ENCODE data around the gene CMIP. TPM values are rescaled to one million over a fixed set of nuclear protein-coding genes. Genes with fewer than 3 reads are reported as not detected.

CMIP gene
- total RNA-seq, 5 donors from 2014 or later (not counting 1 experiment from before 2014, with no cell fraction given) = 39.8 to 55.9 (median 42.6) TPM

DNA sequence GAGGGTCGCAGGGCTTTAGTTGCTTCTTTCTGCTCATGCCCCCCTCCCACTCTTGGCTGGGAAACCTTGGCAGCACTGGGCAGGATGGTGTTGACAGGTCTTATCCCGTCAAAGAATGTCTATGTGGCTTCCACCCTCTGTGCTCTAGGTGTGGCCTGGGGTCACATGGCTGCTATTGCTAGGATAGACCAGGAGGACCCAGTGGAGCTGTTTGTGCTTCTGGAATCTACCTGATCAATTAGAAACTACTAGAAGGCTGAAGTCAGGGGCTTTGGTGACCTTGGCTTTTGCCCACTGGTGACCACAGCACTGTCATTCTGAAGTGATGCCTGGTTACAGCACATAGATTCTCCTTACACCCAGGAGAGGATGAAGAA, 105.8 kb downstream of the CMIP start:
- no peak overlapping the region for H3K4me3 ChIP-seq (ENCODE audit: control insufficient read depth in 1 of 2, extremely low read depth in 1 of 2, low read length in 1 of 2)
- peaks cover 24% of the 10 kb centered on the region for H3K36me3 Mint-ChIP-seq
- H3K27ac Mint-ChIP-seq = no peak overlapping the region
- 100% methylated on average over 1 of the region's 2 CpGs for WGBS (ENCODE audit: insufficient coverage)
- DNase-seq = no peak
- H3K9me3 Mint-ChIP-seq = no peaks in the 10 kb centered on the region
- ATAC-seq (replicated peaks in 1 of 4) = no peak
- ChIA-PET CTCF (no interaction called here), POLR2A (no interaction called here)
- peaks cover 0 to 65% of the 10 kb centered on the region in 2 experiments for H3K4me1 ChIP-seq (ENCODE audit: control insufficient read depth in 1 of 2, extremely low read depth in 1 of 2, insufficient read depth in 2 of 2, low read length in 2 of 2)
- H3K27me3 ChIP-seq (replicated peaks in 1 of 2; ENCODE audit: control insufficient read depth in 2 of 2, extremely low read depth in 1 of 2, insufficient read depth in 2 of 2, low read length in 1 of 2) = no peaks in the 10 kb centered on the region
- H3K36me3 ChIP-seq (ENCODE audit: control insufficient read depth in 2 of 2, extremely low read depth in 1 of 2, insufficient read depth in 1 of 2, low read length in 1 of 2) = peaks cover 0 to 3% of the 10 kb centered on the region in 2 donors
- H3K4me3 Mint-ChIP-seq = no peak overlapping the region
- no peaks in the 10 kb centered on the region for H3K27me3 Mint-ChIP-seq
- H3K27ac ChIP-seq (ENCODE audit: low read length) = no peak overlapping the region
- peaks cover 51 to 67% (median 54%) of the 10 kb centered on the region in 3 donors for H3K4me1 Mint-ChIP-seq
- H3K9me3 ChIP-seq = no peaks in the 10 kb centered on the region

- H3K4me3 ChIP-seq (ENCODE audit: control insufficient read depth in 1 of 2, extremely low read depth in 1 of 2, low read length in 1 of 2) = no peak overlapping the region
- peaks cover 0 to 3% of the 10 kb centered on the region in 2 donors for H3K36me3 ChIP-seq (ENCODE audit: control insufficient read depth in 2 of 2, extremely low read depth in 1 of 2, insufficient read depth in 1 of 2, low read length in 1 of 2)
- peak overlapping the region; percentile 14 to 19 for H3K27ac Mint-ChIP-seq
- no peak overlapping the region for H3K4me3 Mint-ChIP-seq
- ATAC-seq (replicated peaks in 1 of 4) = peak in 1 of 4 experiments; percentile 24
- POLR2A ChIA-PET = no interaction called here
- H3K4me1 ChIP-seq (ENCODE audit: control insufficient read depth in 1 of 2, extremely low read depth in 1 of 2, insufficient read depth in 2 of 2, low read length in 2 of 2) = peaks cover 0 to 56% of the 10 kb centered on the region in 2 experiments
- H3K27me3 Mint-ChIP-seq = no peaks in the 10 kb centered on the region
- WGBS (ENCODE audit: insufficient coverage) = 36% methylated on average over 3 of the region's 6 CpGs
- no peaks in the 10 kb centered on the region for H3K9me3 ChIP-seq
- DNase-seq = peak in 1 of 35 experiments; percentile 32
- no peaks in the 10 kb centered on the region for H3K27me3 ChIP-seq (replicated peaks in 1 of 2; ENCODE audit: control insufficient read depth in 2 of 2, extremely low read depth in 1 of 2, insufficient read depth in 2 of 2, low read length in 1 of 2)
- H3K27ac ChIP-seq (ENCODE audit: low read length) = no peak overlapping the region
- CTCF ChIA-PET = no interaction called here
- peaks cover 45 to 63% (median 48%) of the 10 kb centered on the region in 3 donors for H3K4me1 Mint-ChIP-seq
- H3K36me3 Mint-ChIP-seq = peaks cover 24% of the 10 kb centered on the region
- no peaks in the 10 kb centered on the region for H3K9me3 Mint-ChIP-seq
Observed at GRCh38 chr16:81551151-81551808, 106.7 kb downstream of the CMIP start.

DNA sequence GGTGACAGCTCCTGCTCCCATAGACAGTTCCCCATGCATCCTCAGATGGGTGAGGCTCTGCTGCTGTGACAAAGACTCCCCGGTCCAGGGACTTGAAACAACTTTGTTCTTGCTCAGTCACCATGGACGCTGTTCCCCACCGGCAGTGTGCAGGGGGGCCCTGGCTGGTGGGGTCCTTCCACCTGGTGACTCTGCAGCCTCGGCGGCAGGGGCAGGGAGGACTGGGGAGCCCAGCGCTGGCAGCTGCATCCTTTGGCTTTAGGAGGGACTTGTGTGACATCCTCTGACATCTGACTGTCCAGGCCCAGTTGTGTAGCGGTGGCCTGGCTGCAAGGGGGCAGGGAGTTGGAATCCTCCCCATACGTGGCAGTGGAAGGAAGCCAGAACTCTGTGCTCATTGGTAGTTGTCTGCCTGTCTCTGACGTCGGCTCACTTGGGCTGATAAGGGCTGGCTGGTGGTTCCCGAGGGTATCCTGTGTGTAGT, 107.3 kb downstream of the CMIP start:
- no peak overlapping the region for H3K4me3 Mint-ChIP-seq
- Histone ChIP-seq H3K4me3 (ENCODE audit: control insufficient read depth in 1 of 2, extremely low read depth in 1 of 2, low read length in 1 of 2) (no peak overlapping the region), H3K27me3 (replicated peaks in 1 of 2; ENCODE audit: control insufficient read depth in 2 of 2, extremely low read depth in 1 of 2, insufficient read depth in 2 of 2, low read length in 1 of 2) (no peaks in the 10 kb centered on the region), H3K27ac (ENCODE audit: low read length) (no peak overlapping the region), H3K9me3 (no peaks in the 10 kb centered on the region), H3K4me1 (ENCODE audit: control insufficient read depth in 1 of 2, extremely low read depth in 1 of 2, insufficient read depth in 2 of 2, low read length in 2 of 2) (peaks cover 0 to 51% of the 10 kb centered on the region in 2 experiments), H3K36me3 (ENCODE audit: control insufficient read depth in 2 of 2, extremely low read depth in 1 of 2, insufficient read depth in 1 of 2, low read length in 1 of 2) (peaks cover 0 to 3% of the 10 kb centered on the region in 2 donors)
- no peaks in the 10 kb centered on the region for H3K27me3 Mint-ChIP-seq
- CTCF ChIA-PET = no interaction called here
- DNase-seq (no peak), ATAC-seq (replicated peaks in 1 of 4) (no peak)
- H3K4me1 Mint-ChIP-seq = peaks cover 44 to 63% (median 47%) of the 10 kb centered on the region in 3 donors
- WGBS (ENCODE audit: insufficient coverage) = 98% methylated on average over 8 of the region's 11 CpGs
- no peaks in the 10 kb centered on the region for H3K9me3 Mint-ChIP-seq
- POLR2A ChIA-PET = no interaction called here
- H3K27ac Mint-ChIP-seq = no peak overlapping the region
- peaks cover 23% of the 10 kb centered on the region for H3K36me3 Mint-ChIP-seq

DNA sequence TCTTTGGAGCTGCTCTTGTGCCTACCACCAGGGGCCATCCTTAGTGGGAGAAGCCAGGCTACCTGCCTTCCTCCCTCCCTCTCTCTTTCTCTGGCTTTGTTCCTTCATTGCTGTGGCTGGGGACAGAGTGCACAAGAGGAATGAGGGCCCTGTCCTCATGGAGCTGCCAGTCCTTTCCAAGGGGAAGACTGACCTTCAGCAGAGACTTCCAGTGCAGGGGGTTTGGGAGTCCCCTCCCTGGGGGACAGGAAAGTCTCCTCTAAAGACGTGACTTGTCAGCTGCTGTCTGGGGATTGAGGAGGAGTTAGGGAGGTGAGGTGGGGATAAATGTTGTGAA, 108.1 kb downstream of the CMIP start:
- ATAC-seq (replicated peaks in 1 of 4) (no peak), DNase-seq (no peak)
- no CpG with 5 or more reads among the region's 1 CpG for WGBS (ENCODE audit: insufficient coverage)
- H3K9me3 ChIP-seq = no peaks in the 10 kb centered on the region
- Mint-ChIP-seq H3K4me1 (peaks cover 40 to 61% (median 46%) of the 10 kb centered on the region in 3 donors), H3K36me3 (peaks cover 19% of the 10 kb centered on the region), H3K9me3 (no peaks in the 10 kb centered on the region), H3K27me3 (no peaks in the 10 kb centered on the region), H3K27ac (no peak overlapping the region), H3K4me3 (no peak overlapping the region)
- no peaks in the 10 kb centered on the region for H3K27me3 ChIP-seq (replicated peaks in 1 of 2; ENCODE audit: control insufficient read depth in 2 of 2, extremely low read depth in 1 of 2, insufficient read depth in 2 of 2, low read length in 1 of 2)
- H3K4me3 ChIP-seq (ENCODE audit: control insufficient read depth in 1 of 2, extremely low read depth in 1 of 2, low read length in 1 of 2) = no peak overlapping the region
- CTCF ChIA-PET = no interaction called here
- peaks cover 0 to 51% of the 10 kb centered on the region in 2 experiments for H3K4me1 ChIP-seq (ENCODE audit: control insufficient read depth in 1 of 2, extremely low read depth in 1 of 2, insufficient read depth in 2 of 2, low read length in 2 of 2)
- no peak overlapping the region for H3K27ac ChIP-seq (ENCODE audit: low read length)
- POLR2A ChIA-PET = no interaction called here
- peaks cover 0 to 3% of the 10 kb centered on the region in 2 donors for H3K36me3 ChIP-seq (ENCODE audit: control insufficient read depth in 2 of 2, extremely low read depth in 1 of 2, insufficient read depth in 1 of 2, low read length in 1 of 2)

DNA sequence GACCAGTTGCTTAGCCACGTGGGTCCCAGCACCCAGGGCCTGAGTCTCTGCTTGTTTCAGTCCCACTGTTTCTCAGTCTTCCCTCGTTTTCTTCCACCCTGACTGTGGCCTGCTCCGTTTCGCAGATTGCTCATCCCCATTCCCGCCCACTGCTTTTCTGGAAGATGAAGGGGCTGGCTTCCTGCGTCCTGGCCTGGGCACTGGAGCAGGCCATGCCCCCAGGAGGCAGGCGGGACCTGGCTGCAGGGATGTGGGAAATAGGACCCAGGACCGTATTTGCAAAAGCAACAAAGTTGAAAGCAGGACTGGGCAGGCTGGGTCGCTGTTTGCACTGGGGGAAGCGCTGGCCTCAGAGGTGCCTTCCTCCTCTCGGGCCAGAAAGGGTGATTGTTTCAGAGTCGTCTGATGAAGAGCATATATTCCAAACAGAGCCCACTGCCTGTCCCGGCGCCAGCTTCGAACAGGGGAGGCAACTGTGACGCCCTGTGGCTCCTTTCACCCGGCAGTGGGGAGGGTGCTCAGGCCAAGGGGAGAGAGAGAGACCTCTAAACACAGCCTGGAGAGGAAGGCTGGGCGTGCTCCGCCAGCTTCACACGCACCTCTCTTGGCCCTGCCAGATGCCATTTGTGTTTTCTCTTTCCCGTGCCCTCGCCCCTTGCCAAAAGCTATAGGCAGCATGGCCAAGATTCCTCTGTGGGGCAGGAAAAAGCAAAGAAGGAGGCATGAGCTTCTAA, 108.6 kb downstream of the CMIP start:
- POLR2A ChIA-PET = no interaction called here
- no peak for DNase-seq
- Histone ChIP-seq H3K36me3 (ENCODE audit: control insufficient read depth in 2 of 2, extremely low read depth in 1 of 2, insufficient read depth in 1 of 2, low read length in 1 of 2) (peaks cover 3 to 4% of the 10 kb centered on the region in 2 donors), H3K4me3 (ENCODE audit: control insufficient read depth in 1 of 2, extremely low read depth in 1 of 2, low read length in 1 of 2) (no peak overlapping the region), H3K27me3 (replicated peaks in 1 of 2; ENCODE audit: control insufficient read depth in 2 of 2, extremely low read depth in 1 of 2, insufficient read depth in 2 of 2, low read length in 1 of 2) (no peaks in the 10 kb centered on the region), H3K4me1 (ENCODE audit: control insufficient read depth in 1 of 2, extremely low read depth in 1 of 2, insufficient read depth in 2 of 2, low read length in 2 of 2) (peaks cover 0 to 51% of the 10 kb centered on the region in 2 experiments), H3K27ac (ENCODE audit: low read length) (no peak overlapping the region), H3K9me3 (no peaks in the 10 kb centered on the region)
- peaks cover 40 to 62% (median 47%) of the 10 kb centered on the region in 3 donors for H3K4me1 Mint-ChIP-seq
- no peak overlapping the region for H3K27ac Mint-ChIP-seq
- no peak for ATAC-seq (replicated peaks in 1 of 4)
- CTCF ChIA-PET = no interaction called here
- H3K4me3 Mint-ChIP-seq = no peak overlapping the region
- peaks cover 19% of the 10 kb centered on the region for H3K36me3 Mint-ChIP-seq
- 94% methylated on average over 19 of the region's 22 CpGs for WGBS (ENCODE audit: insufficient coverage)
- no peaks in the 10 kb centered on the region for H3K9me3 Mint-ChIP-seq
- no peaks in the 10 kb centered on the region for H3K27me3 Mint-ChIP-seq

- Mint-ChIP-seq H3K4me1 (peaks cover 40 to 62% (median 52%) of the 10 kb centered on the region in 3 donors), H3K9me3 (no peaks in the 10 kb centered on the region), H3K27me3 (no peaks in the 10 kb centered on the region), H3K4me3 (no peak overlapping the region), H3K27ac (peak overlapping the region; percentile 31 to 55), H3K36me3 (peaks cover 19% of the 10 kb centered on the region)
- ATAC-seq (replicated peaks in 1 of 4) (peak in 2 of 4 experiments; percentile 40 to 61), DNase-seq (no peak)
- ChIA-PET CTCF (no interaction called here), POLR2A (no interaction called here)
- Histone ChIP-seq H3K27me3 (replicated peaks in 1 of 2; ENCODE audit: control insufficient read depth in 2 of 2, extremely low read depth in 1 of 2, insufficient read depth in 2 of 2, low read length in 1 of 2) (no peaks in the 10 kb centered on the region), H3K4me3 (ENCODE audit: control insufficient read depth in 1 of 2, extremely low read depth in 1 of 2, low read length in 1 of 2) (no peak overlapping the region), H3K27ac (ENCODE audit: low read length) (no peak overlapping the region), H3K36me3 (ENCODE audit: control insufficient read depth in 2 of 2, extremely low read depth in 1 of 2, insufficient read depth in 1 of 2, low read length in 1 of 2) (peaks cover 3 to 6% of the 10 kb centered on the region in 2 donors), H3K9me3 (no peaks in the 10 kb centered on the region), H3K4me1 (ENCODE audit: control insufficient read depth in 1 of 2, extremely low read depth in 1 of 2, insufficient read depth in 2 of 2, low read length in 2 of 2) (peaks cover 0 to 51% of the 10 kb centered on the region in 2 experiments)
- no CpG with 5 or more reads among the region's 10 CpGs for WGBS (ENCODE audit: insufficient coverage)
Observed at GRCh38 chr16:81553814-81554675, 109.4 kb downstream of the CMIP start.

Measured in T-cell (primary cell).